Left lung (tissue), 10 donors: ENCODE results near the gene PBX2. TPM values are rescaled to one million over a fixed set of nuclear protein-coding genes. Genes with fewer than 3 reads are reported as not detected.

Source experiments
- ATAC-seq: fragments of 200-7000 bp; cut with Tn5 transposase; one replicate; pipeline ENCODE4 v1.9.1; 2020; ENCODE audit warnings: moderate library complexity
- DNase-seq, 4 donors: peaks; one replicate each; pipeline ENCODE4 v3.0.0-alpha.2; 2013 to 2020
- H3K27ac ChIP-seq, 2 donors: fragments of 200-600 bp; sonication (generic) in 1 of 2; one replicate each; pipeline versions ENCODE4 v1.5.0 to v1.8.0; 2020 to 2021
- H3K27me3 ChIP-seq, 2 donors: fragments of 200-600 bp; sonication (generic) in 1 of 2; one replicate each; pipeline versions ENCODE4 v1.5.0 to v1.8.0; 2020 to 2021
- H3K36me3 ChIP-seq, 2 donors: fragments of 200-600 bp; sonication (generic) in 1 of 2; one replicate each; pipeline versions ENCODE4 v1.5.0 to v1.8.0; 2020 to 2021
- H3K4me1 ChIP-seq, 2 donors: fragments of 200-600 bp; one replicate each; pipeline ENCODE4 v1.8.0; 2021
- H3K4me3 ChIP-seq, 2 donors: fragments of 200-600 bp; sonication (generic) in 1 of 2; one replicate each; pipeline versions ENCODE4 v1.5.0 to v1.8.0; 2020 to 2021; ENCODE audit warnings: mild to moderate bottlenecking in 1 of 2
- H3K9me3 ChIP-seq, 2 donors: fragments of 200-600 bp; sonication (generic) in 1 of 2; one replicate each; pipeline versions ENCODE4 v1.5.0 to v1.8.0; 2020 to 2021
- intact Hi-C, 2 donors: fragments of 100-400 bp; cut with DNase I; formaldehyde crosslinking; loops; one replicate each; pipeline versions ENCODE4 v1.11.2 to v1.14.2; 2022
- polyA plus RNA-seq, 6 donors: library from polyadenylated mRNA; unstranded; fragments of 120-200 nt; gene quantifications; one replicate each; pipeline ENCODE4 v1.2.1, GENCODE V29; 2013; ENCODE audit not compliant: insufficient read length in 6 of 6
- total RNA-seq, 2 donors: library from RNA; stranded (reverse); fragmentation: NEBNext Ultra II Directional; extraction: Animal tissue kit (Norgen Biotek cat#: 25700); gene quantifications; one replicate each; pipeline ENCODE4 v1.2.1, GENCODE V29; 2021
- TF ChIP-seq, protein P1 (sequence below), 2 donors: fragments of 200-600 bp; sonication (generic) in 1 of 2; IDR thresholded peaks; one replicate each; pipeline versions ENCODE4 v1.5.0 to v1.8.0; 2021; ENCODE audit warnings: antibody characterized with exemption in 2 of 2
- donor health status: DM: no; HTN: yes; CAD: no.
- donor health status: DM: no; HTN: no; CAD: no.

Gene PBX2
- total and polyA plus RNA-seq, 8 donors: 91.0 to 174 (median 163) TPM

DNA sequence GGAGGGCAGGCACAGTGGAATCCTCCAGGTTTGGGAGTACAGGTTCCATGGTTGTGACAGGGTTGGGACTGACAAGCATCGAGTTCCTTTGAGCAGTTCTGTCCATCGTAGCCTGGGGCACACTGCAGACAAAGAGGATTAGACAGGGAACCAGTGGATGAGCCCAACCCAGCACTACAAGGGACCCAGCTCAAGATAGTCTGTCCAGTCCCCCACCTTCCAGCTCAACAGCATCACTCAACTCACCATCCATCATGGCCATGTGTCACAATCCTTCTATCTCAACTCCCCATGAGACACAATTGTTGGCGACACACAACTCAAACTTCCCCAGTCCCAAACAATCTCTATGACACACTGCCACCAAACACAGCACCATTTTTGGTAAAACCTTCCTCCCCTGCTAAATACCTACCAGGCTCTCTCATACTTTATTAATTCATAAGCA lies 14.3 kb upstream of the PBX2 start:
- H3K4me1 ChIP-seq: no peaks in the 10 kb centered on the region
- no peak overlapping the region for H3K27ac ChIP-seq
- H3K36me3 ChIP-seq: peaks cover 0 to 20% of the 10 kb centered on the region in 2 donors
- no peaks in the 10 kb centered on the region for H3K9me3 ChIP-seq
- no peak for ATAC-seq
- intact Hi-C loops: no loop called here
- TF ChIP-seq, protein P1, sequence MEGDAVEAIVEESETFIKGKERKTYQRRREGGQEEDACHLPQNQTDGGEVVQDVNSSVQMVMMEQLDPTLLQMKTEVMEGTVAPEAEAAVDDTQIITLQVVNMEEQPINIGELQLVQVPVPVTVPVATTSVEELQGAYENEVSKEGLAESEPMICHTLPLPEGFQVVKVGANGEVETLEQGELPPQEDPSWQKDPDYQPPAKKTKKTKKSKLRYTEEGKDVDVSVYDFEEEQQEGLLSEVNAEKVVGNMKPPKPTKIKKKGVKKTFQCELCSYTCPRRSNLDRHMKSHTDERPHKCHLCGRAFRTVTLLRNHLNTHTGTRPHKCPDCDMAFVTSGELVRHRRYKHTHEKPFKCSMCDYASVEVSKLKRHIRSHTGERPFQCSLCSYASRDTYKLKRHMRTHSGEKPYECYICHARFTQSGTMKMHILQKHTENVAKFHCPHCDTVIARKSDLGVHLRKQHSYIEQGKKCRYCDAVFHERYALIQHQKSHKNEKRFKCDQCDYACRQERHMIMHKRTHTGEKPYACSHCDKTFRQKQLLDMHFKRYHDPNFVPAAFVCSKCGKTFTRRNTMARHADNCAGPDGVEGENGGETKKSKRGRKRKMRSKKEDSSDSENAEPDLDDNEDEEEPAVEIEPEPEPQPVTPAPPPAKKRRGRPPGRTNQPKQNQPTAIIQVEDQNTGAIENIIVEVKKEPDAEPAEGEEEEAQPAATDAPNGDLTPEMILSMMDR (IDR thresholded peaks at IDR 0.05): no peak
- H3K27me3 ChIP-seq: peaks cover 0 to 25% of the 10 kb centered on the region in 2 donors
- no peak overlapping the region for H3K4me3 ChIP-seq
- no peak for DNase-seq

DNA sequence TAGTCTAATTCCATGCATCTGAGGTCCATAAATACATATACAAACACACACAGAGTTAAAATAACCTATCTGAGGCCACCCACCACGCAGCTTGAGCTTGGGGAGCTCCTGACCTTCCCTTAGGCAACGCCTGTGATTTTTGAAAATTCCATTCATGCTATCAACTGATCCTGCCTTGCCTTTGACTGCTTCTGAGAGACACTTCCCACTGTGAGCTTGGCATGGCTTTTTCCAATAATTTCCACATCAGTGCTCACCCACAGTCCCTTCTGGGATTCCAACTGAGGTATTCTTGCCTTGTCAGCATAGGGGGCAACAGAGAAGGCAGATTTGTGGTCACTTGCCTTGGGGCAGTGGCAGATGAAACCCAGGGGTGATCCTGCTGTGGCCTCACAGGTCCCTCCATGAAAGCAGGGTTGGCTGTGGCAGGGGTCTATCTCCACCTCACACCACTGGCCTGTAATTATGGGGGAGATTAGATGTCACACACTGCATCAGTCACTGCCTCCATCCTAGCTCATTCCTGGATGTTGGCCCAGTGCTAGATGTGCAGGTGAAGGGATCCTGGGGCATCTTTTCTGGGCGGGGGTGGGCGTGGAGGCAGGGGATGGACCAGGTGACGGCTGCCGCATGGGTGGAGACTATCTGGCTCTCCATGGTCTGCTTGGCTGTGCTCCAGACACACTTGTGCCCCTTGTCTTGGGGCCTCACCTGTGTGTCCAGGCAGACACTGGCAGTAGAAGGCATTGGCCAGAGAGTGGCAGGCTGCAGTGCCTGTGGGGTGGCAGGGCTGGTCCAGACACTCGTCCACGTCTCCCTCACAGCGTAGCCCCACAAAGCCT lies 13.6 kb upstream of the PBX2 start:
- peak in 1 of 4 donors; percentile 46 for DNase-seq
- ATAC-seq: no peak
- Histone ChIP-seq H3K27me3 (peaks cover 0 to 25% of the 10 kb centered on the region in 2 donors), H3K4me3 (no peak overlapping the region), H3K36me3 (peaks cover 0 to 19% of the 10 kb centered on the region in 2 donors), H3K27ac (no peak overlapping the region), H3K4me1 (no peaks in the 10 kb centered on the region), H3K9me3 (no peaks in the 10 kb centered on the region)
- intact Hi-C loops: no loop called here
- TF ChIP-seq, protein P1 (IDR thresholded peaks at IDR 0.05): no peak

DNA sequence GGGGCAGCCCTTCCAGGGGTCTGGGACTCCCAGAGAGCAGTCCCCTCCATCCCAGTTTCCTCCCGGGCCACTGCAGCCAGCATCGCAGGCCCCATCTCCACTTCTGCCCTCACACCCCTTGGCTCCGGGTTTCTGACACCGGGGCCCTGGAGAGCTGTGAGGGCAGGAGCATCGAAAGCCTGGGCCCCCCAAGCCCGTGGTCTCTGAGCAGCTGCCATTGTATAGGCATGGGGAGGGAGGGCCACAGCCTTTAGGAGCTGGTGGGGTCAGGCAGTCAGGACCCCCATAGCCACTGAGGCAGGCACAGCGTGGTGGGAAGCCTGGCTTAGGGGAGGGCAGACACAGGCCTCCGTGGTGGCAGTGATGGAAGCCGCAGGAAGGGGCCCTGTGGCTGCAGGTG lies 12.2 kb upstream of the PBX2 start:
- intact Hi-C loops: no loop called here
- ATAC-seq: no peak
- Histone ChIP-seq H3K36me3 (peaks cover 0 to 15% of the 10 kb centered on the region in 2 donors), H3K27me3 (peaks cover 0 to 25% of the 10 kb centered on the region in 2 donors), H3K9me3 (no peaks in the 10 kb centered on the region), H3K4me1 (peaks cover 2 to 9% of the 10 kb centered on the region in 2 donors), H3K27ac (no peak overlapping the region), H3K4me3 (no peak overlapping the region)
- DNase-seq: no peak
- TF ChIP-seq, protein P1 (IDR thresholded peaks at IDR 0.05): no peak

DNA sequence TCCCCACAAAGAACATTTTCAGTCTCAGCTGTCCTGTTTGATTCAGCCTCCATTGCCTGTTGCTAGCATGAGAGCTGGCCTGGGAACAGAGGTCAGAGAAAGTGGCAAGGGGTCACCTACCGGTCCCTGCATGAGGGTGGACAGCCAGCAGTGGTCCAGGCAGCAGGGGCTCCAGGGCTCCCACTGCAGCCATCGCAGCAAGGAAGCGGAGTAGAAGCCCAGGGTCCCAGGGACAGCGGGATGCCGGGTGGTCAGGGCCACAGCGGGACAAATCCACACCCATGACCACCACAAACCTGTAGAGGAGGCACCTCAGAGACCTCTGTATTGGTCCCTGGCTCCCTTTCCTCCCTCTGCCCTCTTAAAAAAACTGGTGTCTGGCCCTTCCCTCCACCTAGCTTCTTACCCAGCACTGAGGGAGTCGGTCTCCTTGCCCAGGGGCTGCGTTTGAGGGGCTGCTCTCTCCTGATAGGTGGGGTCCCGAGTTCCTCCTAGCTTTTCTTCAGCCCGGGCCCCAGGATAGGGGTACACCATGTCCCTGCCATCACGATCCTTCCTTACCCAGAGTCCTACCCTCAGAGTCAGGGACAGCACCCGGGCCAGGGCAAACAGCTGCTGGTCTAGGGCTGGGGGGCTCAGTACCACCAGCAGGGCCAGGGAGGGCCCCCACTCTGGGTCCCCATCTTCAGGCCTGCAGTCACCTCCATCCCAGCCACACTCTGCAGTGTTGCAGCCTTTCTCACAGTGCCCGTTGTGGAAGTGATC lies 10.9 kb upstream of the PBX2 start:
- H3K27ac ChIP-seq: no peak overlapping the region
- H3K4me3 ChIP-seq: no peak overlapping the region
- DNase-seq (no peak), ATAC-seq (no peak)
- H3K36me3 ChIP-seq: peaks cover 0 to 15% of the 10 kb centered on the region in 2 donors
- H3K4me1 ChIP-seq: peaks cover 9 to 19% of the 10 kb centered on the region in 2 donors
- intact Hi-C loops: no loop called here
- peaks cover 0 to 25% of the 10 kb centered on the region in 2 donors for H3K27me3 ChIP-seq
- TF ChIP-seq, protein P1 (IDR thresholded peaks at IDR 0.05): no peak
- H3K9me3 ChIP-seq: no peaks in the 10 kb centered on the region

DNA sequence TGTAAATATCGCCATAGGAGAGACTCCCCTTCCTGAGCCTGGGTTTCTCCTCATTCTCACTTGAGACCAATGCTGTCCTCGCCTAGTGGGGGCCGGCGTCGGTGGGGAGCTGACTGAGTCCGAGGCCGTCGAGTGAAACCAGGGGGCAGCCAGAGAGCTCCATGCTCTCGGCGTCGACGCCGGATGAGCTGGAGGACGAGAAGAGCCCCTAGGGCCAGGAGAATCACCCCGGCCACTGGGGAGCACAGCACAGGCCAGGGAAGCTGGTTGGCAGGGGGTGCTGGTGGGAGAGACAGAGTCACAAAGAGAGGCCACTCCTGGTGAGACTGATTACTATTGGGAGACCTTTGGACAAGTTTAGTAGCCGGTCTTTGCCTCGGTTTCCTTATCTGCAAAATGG lies 8.9 kb upstream of the PBX2 start:
- H3K27me3 ChIP-seq: peaks cover 0 to 19% of the 10 kb centered on the region in 2 donors
- no peaks in the 10 kb centered on the region for H3K9me3 ChIP-seq
- intact Hi-C loops: no loop called here
- TF ChIP-seq, protein P1 (IDR thresholded peaks at IDR 0.05): no peak
- peaks cover 18 to 35% of the 10 kb centered on the region in 2 donors for H3K4me1 ChIP-seq
- DNase-seq (no peak), ATAC-seq (no peak)
- H3K36me3 ChIP-seq: peaks cover 0 to 13% of the 10 kb centered on the region in 2 donors
- no peak overlapping the region for H3K27ac ChIP-seq
- no peak overlapping the region for H3K4me3 ChIP-seq
